Activated CD4-positive, alpha-beta T cell treated with anti-CD3 and anti-CD28 coated beads for 24 hours (primary cell): ENCODE data around the gene ARHGEF40.
"Not testable (repeated sequence)": the region's sequence is repeated elsewhere in the genome, so short reads cannot be mapped to it uniquely, and the experiment has no call there.

Experiments used
- DNase-seq, 2 donors: peaks; one replicate each; pipeline ENCODE4 v3.0.0-alpha.2; 2020; ENCODE audit warnings: low read depth in 2 of 2

ARHGEF40 gene

DNA sequence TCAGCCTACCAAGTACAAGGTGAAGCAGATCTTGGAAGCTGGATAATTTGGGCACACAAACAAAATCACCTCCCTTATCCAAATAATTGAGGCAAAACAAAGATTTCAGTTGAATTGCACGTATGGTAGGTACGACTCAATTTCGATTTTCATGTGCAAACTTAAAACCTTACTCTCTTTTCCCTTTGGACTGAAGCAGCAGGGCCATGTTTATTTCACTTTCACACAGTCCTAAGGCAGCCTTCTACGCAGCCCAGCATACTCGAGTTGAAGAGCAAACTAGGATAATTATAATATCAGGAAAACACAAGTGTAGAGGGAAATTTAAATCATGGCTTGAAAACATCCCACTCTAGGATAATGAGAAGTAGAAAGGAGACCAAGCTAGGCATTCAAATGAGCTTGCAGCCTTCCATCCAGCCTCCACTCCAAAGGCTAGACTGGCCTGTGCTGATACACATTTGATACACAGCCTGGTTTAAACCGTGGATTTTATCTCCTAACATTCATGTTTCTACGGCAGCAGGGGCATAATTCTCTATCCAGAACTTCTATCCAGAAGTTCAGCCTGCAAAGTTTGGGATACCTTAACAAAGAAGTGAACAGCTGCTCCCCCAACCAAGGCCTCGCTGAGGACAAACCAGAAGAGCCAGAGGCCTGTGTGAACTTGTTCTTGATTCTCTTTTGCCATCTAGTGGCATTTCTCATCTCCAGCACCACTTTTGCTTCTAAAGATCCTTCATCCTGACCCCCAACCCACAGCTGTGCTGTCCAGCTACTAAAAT, 30.3 kb upstream of the ARHGEF40 start:
- DNase-seq: no peak

DNA sequence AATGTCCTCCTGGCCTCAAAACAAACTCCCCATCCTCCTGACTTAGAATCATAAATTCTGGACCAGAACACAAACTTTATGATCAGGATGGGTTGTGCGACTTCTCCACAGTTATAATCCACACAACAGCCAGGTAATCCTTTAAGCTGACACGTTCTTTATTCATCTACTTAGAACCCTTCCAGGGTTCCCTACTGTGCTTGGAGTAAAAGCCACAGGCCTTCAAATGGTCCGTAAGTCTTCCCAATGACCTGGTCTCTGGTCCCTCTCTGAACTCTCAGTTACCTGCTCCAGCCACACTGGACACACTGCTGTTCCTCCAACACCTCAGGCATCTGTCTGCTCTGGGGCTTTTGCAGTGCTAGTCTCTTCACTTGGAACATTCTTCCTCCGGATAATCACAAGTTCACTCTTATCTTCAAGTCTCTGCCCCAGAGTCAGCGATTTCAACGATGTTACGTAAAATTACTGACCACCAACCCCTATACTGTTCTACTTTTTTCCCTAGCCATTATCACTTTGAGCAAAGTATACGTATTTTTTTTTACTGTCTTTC, 29.7 kb upstream of the ARHGEF40 start:
- no peak for DNase-seq

DNA sequence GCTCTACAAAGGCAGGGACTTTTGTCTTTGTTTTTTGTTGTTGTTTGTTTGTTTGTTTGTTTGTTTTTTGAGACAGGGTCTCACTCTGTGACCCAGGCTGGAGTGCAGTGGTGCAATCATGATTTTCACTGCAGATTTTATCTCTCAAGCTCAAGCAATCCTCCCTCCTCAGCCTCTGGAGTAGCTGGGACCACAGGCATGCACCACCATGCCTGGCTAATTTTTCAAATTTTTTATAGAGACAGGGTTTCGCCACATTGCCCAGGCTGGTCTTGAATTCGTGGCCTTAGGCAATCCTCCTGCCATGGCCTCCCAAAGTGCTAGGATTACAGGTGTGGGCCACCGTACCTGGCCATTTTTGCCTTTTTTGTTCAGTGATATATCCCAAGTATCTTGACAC, 29.2 kb upstream of the ARHGEF40 start:
- DNase-seq: not testable (repeated sequence)

DNA sequence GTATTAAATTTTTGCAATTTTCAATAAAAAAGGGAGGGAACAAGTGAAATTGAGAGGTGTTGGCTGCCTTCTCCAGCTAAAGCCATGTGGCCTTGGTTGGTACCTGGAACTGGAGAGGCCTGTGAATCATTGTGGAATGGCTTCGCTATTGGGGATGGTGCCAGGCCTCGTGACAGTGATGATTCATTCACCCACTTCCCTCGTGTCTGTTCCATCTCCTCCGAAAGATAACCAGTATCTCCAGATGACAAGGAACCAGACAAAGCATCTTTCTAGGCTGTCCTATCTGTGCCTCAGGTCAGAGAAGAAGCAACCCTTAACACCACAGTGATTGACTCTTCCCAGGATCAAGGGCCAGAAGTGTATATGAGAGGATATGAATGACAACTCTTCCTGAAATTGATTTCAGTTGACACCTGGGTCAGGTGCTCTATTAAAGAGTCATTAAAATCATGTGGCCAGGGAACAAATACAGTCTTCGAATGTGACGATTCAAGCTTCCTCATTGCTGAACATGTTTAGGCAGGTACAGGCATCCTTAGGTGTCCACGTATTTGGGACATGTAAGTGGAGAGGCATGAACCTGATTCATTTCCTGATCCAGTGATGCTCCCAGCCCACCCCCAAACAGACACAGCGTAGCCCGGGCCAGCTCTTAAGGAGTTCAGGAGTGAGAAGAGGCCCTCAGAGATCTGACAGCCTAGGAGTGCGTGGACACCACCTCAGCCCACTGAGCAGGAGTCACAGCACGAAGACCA, 28.2 kb upstream of the ARHGEF40 start, which contains the start of gene RNASE7:
Gene RNASE7, plus strand, starts transcription at position 687 of the 758 bp plus-strand sequence. CDS start 631 bp downstream, outside the sequence.
- DNase-seq: no peak

DNA sequence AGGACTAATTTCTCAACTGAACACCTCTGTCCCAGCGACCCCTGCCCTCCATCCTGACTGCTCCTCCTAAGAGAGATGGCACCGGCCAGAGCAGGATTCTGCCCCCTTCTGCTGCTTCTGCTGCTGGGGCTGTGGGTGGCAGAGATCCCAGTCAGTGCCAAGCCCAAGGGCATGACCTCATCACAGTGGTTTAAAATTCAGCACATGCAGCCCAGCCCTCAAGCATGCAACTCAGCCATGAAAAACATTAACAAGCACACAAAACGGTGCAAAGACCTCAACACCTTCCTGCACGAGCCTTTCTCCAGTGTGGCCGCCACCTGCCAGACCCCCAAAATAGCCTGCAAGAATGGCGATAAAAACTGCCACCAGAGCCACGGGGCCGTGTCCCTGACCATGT, 27.2 kb upstream of the ARHGEF40 start:
- DNase-seq: no peak

DNA sequence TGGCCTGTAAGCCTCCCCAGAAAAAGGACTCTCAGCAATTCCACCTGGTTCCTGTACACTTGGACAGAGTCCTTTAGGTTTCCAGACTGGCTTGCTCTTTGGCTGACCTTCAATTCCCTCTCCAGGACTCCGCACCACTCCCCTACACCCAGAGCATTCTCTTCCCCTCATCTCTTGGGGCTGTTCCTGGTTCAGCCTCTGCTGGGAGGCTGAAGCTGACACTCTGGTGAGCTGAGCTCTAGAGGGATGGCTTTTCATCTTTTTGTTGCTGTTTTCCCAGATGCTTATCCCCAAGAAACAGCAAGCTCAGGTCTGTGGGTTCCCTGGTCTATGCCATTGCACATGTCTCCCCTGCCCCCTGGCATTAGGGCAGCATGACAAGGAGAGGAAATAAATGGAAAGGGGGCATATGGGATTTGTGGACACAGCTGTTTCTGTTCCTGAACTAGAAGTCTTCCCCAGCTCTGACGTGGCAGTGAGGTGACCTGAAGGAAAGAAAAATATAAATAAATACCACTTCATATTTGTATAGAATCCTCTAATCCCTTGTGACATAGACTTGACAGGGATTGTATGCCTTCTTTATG, 26.6 kb upstream of the ARHGEF40 start:
- DNase-seq: no peak

DNA sequence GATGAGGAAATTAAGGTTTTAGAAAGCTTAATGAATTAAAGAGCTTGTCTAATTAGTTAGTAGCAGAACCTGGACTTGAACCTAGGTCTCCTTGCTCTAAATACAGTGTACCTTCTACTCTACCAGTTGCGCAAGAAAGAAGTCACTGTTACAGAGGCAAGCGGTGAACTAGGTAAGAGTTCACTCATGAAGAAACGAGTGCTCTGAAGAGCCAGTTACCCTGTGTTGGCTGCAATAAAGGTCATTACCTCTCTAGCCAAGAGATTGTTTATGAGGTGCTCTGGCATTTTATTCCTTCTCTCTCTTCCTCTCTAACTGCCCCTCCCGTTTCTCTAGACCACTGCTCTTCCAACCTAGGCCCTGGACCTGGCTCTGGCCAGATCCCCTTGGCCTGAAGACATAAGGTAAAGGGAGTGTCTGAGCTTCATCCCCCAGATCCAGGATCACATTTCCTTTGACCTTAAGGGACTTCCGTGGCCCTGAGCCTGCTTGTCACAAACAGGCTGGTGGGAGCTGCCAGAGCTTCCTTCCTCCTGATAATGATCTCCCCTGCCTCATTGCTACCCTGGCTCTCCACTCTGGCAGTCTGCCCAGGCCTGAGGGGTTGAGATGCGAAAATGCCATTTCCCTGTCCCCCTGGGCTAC, 26.0 kb upstream of the ARHGEF40 start:
- DNase-seq: no peak

DNA sequence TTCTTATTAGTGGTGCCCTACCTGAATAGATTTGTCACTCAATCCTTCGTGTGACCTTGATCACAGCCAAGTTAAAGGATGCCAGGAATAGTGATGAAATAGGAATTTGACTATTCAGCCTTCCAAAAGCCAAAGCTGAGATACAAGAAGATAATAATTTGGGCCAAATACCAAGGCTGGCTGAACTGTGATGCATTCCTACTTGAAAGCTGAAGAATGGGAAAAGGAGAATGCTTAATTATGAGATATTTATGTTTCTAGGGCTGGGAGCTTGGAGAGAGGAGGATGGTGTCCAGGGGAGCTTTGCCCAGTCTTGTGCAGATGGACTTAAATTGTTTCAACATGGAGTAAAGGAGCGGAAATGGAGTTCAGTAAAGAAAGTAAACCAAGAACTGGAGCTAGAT, 22.7 kb upstream of the ARHGEF40 start:
- DNase-seq: no peak

DNA sequence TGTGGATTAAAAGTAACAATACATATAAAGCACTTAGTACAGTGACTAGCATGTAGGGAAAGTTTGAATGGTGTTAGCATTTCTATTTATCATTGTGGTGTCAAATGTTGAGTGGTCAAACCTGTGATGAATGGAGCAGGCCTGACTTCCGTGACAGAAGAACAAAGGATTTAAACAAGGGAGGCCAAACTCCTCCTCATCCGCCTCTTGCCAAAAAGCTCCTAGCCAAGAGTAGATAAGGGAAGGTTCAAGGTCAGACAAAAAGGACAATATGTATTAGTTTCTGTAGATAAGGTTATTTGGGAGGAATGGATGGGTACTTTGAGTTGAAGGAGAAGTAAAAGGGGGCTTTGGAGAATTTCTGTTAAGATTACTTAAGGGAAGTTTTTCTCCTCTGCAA, 21.5 kb upstream of the ARHGEF40 start:
- DNase-seq: no peak

DNA sequence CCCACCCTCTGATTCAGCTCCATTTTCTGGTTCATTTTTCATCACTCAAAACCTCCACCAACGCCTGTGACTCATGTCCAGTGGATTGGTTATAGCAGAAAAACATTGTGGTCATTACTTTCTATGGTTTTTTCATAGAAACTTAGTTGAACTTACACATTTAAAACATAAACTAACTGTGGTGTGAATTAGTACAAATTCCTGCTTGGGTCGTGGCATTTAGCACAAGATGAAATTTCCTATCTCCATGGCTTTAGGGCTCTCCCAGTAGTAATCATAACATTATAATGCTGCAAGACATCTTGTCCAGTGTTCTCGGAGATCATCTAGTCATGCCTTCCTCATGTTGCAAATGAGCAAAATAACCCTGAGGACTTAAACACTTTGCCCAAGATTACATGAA, 20.8 kb upstream of the ARHGEF40 start:
- no peak for DNase-seq

DNA sequence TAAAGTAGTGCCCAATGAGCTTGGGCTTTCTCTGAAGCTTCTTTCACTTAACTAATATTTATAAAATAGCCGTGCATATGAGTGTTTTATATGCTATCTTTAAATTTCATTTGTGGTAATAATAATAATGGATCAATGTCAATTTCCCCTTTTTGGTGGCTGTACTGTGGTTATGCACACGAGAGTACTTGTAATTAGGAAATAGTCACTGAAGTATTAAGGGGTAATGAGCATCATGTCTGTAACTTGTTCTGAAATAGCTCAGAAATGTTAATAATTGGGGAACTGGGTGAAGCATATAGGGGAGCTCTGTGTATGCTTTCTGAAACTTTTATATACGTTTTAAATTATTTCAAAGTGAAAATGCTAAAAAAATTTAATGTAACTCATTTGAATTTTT, 19.5 kb upstream of the ARHGEF40 start:
- no peak for DNase-seq

DNA sequence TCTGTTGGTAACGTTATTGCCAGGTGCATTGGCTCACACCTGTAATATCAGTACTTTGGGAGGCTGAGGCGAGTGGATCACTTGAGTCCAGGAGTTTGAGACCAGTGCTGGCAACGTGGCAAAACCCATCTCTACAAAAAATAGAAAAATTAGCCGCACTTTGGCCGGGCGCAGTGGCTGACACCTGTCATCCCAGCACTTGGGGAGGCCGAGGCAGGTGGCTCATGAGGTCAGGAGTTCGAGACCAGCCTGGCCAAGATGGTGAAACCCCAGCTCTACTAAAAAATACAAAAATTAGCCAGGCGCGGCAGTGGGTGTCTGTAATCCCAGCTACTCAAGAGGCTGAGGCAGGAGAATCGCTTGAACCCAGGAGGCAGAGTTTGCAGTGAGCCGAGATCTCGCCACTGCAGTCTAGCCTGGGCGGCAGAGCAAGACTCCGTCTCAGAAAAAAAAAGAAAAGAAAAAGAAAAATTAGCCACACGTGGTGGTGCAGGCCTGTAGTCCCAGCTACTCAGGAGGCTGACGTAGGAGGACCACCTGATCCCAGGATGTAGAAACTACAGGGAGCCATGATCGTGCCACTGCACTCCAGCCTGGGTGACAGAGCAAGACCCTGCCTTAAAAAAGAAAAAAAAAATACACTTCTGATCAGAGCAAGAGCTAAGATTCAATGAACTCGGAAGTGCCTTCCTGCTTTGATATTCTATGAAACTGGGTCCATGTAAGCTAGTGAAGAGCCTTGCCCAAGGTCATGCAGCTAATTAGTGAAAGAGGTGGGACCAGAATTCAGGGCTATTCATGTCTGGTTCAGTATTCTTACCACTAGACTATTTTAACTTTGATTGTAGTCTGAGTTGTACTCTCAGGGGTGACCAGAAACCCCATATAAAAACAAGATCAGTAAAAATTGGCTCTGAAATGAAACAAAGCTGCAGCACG, 16.7 kb upstream of the ARHGEF40 start:
- no peak for DNase-seq

DNA sequence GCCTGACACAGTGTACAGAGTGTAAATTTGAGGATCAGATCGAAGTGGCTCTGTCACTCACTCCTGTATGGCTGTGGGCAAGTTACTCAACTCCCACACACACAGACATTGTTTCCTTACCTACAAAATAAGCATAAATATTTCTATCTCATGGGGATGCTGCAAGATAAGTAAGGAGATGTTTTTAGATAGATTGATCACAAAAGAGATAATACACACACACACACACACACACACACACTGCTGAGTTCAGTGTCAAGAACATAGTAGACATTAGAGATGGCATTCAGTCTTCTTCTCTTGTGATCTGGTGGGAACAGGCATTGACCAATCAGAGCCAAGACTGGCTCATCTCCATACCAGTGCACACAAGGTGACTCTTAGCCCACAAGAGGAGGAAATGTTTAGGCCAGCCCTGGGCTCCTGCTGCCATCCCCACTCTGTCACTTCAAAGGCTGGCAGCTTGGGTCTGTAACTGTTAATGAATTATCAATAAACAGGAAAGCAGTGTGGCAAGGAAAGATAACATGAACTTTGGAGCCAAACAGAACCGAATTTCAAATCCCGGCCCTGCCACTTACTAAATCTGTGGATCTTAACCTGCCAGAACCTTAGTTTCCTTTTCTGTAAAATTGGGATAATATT, 15.9 kb upstream of the ARHGEF40 start:
- no peak for DNase-seq

DNA sequence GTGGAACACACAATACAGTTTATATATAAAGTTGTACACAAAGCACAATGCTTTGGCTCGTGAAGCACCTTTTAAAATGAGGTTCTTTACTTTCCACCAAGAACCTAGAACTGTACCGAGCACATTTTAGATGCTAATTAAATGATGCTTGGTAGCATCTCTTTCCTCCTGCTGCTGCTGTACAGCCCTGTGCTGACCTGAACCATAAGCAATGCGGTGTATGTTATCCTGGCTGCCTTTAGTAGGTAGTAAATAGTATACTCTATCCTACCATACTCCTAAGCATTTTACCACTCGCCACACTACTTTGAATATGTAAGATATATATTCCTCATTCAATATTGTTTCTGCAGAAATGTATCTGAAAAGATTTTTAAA, 15.3 kb upstream of the ARHGEF40 start:
- no peak for DNase-seq

DNA sequence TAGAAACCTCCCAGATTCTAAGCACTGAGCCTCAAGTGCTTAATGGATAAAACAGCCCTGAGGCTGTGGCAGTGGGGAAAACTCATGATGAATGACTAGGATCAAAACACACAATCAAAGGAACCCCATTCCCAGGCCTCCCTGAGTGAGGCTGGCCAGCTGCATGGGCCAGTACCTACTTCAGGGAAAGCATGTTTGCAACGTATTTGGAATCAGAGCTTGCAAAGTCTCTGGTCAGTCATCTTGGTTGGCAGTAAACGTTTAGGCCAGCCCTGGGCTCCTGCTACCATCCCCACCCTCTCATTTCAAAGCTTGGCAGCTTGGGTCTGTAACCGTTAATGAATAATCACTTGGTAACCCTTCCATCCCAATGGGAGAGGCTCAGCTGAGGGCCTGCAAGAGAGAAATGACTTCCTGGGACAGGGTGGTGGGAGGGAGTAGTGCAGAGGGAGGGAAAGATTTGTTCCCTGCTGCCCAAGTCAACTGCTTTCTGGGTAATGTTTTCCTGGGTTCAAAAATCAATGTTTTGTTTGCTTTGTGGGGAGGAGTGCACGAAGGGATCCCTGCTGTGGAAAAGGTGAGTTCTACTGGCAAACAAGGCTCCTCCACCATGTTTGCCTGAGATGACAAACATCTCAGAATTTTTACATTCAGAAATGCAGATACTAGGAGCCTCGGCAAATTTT, 14.5 kb upstream of the ARHGEF40 start:
- DNase-seq: no peak

DNA sequence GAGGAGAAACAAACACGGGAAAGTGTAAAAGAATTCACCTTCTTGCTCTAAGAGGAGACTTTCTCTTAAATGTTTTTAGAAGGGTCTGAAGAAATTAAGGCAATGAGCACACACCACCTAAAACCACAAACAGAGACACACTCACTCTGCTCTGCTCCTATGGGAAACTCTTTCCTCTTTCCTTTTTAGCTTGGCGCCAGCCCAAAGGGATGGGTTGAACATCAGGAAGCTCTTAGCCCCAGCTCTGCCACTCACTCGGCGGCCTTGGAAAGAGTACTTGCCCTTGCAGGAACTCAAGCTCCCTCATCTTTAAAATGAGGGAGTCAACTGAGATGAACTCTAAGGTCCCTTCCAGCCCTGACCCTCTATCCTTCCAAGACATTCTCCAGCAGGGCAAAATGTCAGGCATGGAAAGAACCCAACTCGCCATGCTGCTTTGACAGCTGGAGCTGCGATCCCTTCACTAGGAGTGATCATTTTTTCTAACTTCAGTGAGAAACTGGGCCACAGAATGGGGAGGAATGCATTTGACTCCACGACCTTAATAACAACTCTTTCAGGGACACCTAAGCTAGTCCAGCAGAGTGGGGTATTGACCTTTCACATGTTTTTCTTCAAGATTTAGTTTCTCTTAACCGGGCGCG, 13.5 kb upstream of the ARHGEF40 start:
- DNase-seq: no peak

DNA sequence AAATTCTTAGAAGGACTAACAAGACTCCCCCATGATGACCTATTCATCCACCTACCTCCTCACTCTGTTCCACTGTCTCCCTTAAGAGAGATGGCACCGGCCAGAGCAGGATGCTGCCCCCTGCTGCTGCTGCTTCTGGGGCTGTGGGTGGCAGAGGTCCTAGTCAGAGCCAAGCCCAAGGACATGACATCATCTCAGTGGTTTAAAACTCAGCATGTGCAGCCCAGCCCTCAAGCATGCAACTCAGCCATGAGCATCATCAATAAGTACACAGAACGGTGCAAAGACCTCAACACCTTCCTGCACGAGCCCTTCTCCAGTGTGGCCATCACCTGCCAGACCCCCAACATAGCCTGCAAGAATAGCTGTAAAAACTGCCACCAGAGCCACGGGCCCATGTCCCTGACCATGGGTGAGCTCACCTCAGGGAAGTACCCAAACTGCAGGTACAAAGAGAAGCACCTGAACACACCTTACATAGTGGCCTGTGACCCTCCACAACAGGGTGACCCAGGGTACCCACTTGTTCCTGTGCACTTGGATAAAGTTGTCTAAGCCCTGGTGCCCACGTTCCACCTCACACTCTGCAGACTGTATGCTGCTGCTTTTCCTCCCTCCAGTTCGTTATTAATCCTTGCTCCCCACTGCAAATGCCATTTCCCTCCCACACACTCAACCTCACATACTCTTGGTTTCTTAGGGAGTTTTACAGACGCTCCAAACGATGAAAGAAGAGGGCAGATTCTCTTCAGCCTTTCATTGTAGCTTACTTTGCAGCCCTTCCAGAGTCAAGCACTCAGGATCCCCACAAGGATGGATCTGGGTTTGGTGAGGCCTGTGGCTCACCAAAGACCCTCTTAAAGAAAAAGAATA, 12.1 kb upstream of the ARHGEF40 start, which contains the start of gene RNASE8:
Gene RNASE8, plus strand, starts transcription at position 20 of the 873 bp plus-strand sequence. Its CDS starts 71 bp downstream, at position 91.
- DNase-seq: no peak

DNA sequence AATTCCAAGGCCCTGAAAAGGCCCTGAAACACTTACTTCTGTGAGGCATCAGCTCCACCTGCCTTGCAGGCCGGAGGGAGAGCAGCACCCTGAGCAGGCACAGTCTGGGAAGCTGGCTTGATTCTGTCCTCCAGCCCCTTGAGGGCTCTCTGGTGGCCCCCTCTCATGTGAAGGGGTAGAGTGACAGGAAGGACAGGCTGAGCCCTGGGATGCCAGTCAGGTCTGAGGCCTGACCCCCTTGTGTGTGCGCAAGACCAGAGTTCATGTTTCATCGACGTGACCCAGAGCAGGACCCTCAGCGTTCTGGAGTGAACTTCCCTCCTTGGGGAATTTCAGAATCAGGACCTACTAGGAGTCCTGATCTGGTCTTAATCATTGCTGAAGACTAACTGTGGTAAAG, 11.2 kb upstream of the ARHGEF40 start:
- DNase-seq: no peak
